ENCODE data around the gene SWSAP1.

Gene SWSAP1

DNA sequence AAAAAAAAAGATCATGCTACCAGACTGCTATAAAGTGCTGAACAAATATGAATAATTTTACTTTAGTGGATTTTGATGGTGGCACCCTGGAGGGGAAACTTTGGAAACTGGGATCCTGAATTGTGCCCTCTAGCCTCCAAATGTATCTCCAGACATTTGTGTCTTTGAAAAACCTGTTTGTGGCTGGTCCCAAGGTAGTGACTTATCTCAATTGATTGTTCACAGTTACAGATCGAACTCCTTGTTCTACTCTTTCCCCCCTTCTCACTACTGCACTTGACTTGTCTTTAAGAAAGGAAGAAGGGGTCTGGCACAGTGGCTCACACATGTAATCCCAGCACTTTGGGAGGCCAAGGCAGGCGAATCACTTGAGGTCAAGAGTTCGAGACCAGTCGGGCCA, 34.1 kb downstream of the SWSAP1 start:
- TF ChIP-seq, protein P1, sequence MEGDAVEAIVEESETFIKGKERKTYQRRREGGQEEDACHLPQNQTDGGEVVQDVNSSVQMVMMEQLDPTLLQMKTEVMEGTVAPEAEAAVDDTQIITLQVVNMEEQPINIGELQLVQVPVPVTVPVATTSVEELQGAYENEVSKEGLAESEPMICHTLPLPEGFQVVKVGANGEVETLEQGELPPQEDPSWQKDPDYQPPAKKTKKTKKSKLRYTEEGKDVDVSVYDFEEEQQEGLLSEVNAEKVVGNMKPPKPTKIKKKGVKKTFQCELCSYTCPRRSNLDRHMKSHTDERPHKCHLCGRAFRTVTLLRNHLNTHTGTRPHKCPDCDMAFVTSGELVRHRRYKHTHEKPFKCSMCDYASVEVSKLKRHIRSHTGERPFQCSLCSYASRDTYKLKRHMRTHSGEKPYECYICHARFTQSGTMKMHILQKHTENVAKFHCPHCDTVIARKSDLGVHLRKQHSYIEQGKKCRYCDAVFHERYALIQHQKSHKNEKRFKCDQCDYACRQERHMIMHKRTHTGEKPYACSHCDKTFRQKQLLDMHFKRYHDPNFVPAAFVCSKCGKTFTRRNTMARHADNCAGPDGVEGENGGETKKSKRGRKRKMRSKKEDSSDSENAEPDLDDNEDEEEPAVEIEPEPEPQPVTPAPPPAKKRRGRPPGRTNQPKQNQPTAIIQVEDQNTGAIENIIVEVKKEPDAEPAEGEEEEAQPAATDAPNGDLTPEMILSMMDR (IDR thresholded peaks at IDR 0.05) = no peak
- Histone ChIP-seq H3K79me2 (peaks cover 5% of the 10 kb centered on the region), H3K9me3 (ENCODE audit: control insufficient read depth, low read length) (no peaks in the 10 kb centered on the region), H3K27me3 (ENCODE audit: control insufficient read depth, insufficient read depth, low read length) (no peaks in the 10 kb centered on the region), H3K4me3 (ENCODE audit: low read depth, low read length) (no peak overlapping the region), H3K4me1 (peaks cover 13% of the 10 kb centered on the region), H3K36me3 (ENCODE audit: control insufficient read depth, insufficient read depth, low read length) (no peaks in the 10 kb centered on the region), H3K9ac (no peak overlapping the region), H3K4me2 (ENCODE audit: low read length) (no peak overlapping the region), H2AFZ (no peak overlapping the region), H3K27ac (no peak overlapping the region)

DNA sequence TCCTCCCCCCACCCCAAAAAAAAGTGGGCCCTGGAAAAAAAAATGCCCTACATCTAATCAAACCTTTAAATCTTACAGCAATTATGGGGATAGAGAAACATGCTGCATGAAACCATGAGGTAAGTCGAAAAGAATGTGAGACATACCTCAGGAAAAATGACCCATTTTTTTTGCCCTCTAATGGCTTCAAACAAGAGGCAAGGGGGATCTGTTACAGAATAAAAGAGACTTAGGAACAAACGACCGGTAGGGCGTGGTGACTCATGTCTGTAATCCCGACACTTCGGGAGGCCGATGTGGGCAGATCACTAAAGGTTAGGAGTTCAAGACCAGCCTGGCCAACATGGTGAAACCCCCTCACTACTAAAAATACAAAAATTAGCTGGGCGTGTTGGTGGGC, 36.2 kb downstream of the SWSAP1 start:
- Histone ChIP-seq H3K27ac (no peak overlapping the region), H3K9me3 (ENCODE audit: control insufficient read depth, low read length) (no peaks in the 10 kb centered on the region), H3K4me2 (ENCODE audit: low read length) (no peak overlapping the region), H3K79me2 (peaks cover 5% of the 10 kb centered on the region), H3K27me3 (ENCODE audit: control insufficient read depth, insufficient read depth, low read length) (no peaks in the 10 kb centered on the region), H2AFZ (no peak overlapping the region), H3K4me1 (peaks cover 9% of the 10 kb centered on the region), H3K4me3 (ENCODE audit: low read depth, low read length) (no peak overlapping the region), H3K9ac (no peak overlapping the region), H3K36me3 (ENCODE audit: control insufficient read depth, insufficient read depth, low read length) (no peaks in the 10 kb centered on the region)
- TF ChIP-seq, protein P1 (IDR thresholded peaks at IDR 0.05) = no peak

DNA sequence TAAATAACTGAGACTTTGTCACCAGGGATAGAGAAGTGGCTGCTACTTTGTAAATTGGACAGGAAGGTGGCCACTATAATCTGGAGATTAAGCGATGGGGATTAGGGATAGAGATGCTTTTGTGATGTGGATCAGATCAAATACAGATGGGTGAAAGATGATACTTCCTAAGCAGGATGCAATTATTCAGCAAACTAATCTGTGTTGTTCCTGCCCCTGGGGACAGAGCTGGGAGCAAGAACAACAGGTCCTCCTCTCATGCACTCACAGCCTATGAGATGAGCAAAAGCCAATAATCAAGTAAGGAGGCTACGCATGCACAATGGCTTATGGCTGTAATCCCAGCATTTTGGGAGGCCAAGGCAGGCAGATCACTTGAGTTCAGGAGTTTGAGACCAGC, 40.1 kb downstream of the SWSAP1 start:
- Histone ChIP-seq H3K27me3 (ENCODE audit: control insufficient read depth, insufficient read depth, low read length) (no peaks in the 10 kb centered on the region), H3K4me2 (ENCODE audit: low read length) (no peak overlapping the region), H3K36me3 (ENCODE audit: control insufficient read depth, insufficient read depth, low read length) (no peaks in the 10 kb centered on the region), H2AFZ (no peak overlapping the region), H3K27ac (no peak overlapping the region), H3K79me2 (peaks cover 4% of the 10 kb centered on the region), H3K4me3 (ENCODE audit: low read depth, low read length) (no peak overlapping the region), H3K4me1 (no peaks in the 10 kb centered on the region), H3K9ac (no peak overlapping the region), H3K9me3 (ENCODE audit: control insufficient read depth, low read length) (no peaks in the 10 kb centered on the region)
- TF ChIP-seq, protein P1 (IDR thresholded peaks at IDR 0.05) = no peak

DNA sequence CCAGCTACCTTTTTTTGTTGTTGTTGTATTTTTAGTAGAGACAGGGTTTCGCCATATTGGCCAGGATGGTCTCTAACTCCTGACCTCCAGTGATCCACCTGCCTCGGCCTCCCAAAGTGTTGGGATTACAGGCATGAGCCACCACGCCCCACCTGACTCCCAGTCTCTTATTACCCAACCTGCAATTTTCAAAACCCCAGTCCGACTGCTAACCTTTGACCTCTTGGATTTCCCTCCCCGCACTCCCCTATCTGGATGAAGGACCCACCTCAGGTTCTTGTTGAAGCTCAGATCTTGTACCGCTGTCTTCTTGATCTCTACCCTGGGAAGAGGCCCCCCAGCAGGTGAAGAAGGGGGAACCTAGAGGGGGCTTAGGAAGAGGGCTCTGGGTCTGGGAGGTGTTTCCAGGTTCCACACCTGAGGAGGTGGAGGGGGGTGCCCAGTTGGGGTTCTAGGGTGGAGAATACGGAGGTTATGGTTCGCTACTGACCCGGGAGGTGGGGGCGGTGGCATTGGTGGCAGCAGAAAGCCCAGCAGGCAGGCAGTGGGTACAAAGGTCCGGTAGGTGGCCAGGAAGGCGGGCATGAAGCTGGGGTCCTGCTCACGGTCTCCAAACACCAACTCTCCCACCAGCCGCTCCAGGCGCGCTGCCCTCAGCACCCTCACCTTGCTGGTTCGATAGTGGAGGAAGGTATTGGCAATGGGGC, 42.0 kb downstream of the SWSAP1 start:
- Histone ChIP-seq H2AFZ (no peak overlapping the region), H3K9ac (no peak overlapping the region), H3K27me3 (ENCODE audit: control insufficient read depth, insufficient read depth, low read length) (no peaks in the 10 kb centered on the region), H3K36me3 (ENCODE audit: control insufficient read depth, insufficient read depth, low read length) (no peaks in the 10 kb centered on the region), H3K4me2 (ENCODE audit: low read length) (no peak overlapping the region), H3K79me2 (peaks cover 4% of the 10 kb centered on the region), H3K4me3 (ENCODE audit: low read depth, low read length) (no peak overlapping the region), H3K4me1 (peaks cover 11% of the 10 kb centered on the region), H3K27ac (no peak overlapping the region), H3K9me3 (ENCODE audit: control insufficient read depth, low read length) (no peaks in the 10 kb centered on the region)
- TF ChIP-seq, protein P1 (IDR thresholded peaks at IDR 0.05) = no peak

DNA sequence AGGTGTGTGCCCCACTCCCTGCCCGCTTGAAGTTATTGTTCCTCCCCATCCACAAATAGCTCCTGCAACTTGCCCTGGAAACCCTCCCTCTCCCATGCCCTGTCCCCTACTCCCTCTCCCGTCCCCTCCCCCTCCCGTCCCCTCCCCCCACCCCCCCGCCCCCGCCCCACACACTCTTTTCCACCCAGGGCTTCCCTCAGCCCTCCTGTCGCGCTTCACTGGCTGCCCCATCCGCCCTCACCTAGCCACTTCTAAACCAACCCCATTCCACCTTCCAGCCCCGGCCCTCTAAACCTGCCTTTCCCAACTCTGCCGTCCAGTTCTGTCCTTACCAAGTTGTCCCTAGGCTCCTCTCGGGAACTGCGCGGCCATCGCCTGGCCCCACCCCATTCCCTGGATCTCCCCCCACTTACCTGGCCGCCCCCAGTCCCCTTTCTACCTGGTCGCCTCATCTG, 43.7 kb downstream of the SWSAP1 start:
- H3K27ac ChIP-seq = peak overlapping the region; percentile 97
- H3K4me1 ChIP-seq = peaks cover 15% of the 10 kb centered on the region
- H3K9me3 ChIP-seq (ENCODE audit: control insufficient read depth, low read length) = no peaks in the 10 kb centered on the region
- H2AFZ ChIP-seq = peak overlapping the region; percentile 93
- peak overlapping the region; percentile 71 for H3K4me2 ChIP-seq (ENCODE audit: low read length)
- H3K4me3 ChIP-seq (ENCODE audit: low read depth, low read length) = peak overlapping the region; percentile 77
- no peaks in the 10 kb centered on the region for H3K27me3 ChIP-seq (ENCODE audit: control insufficient read depth, insufficient read depth, low read length)
- H3K9ac ChIP-seq = peak overlapping the region; percentile 92
- TF ChIP-seq, protein P1 (IDR thresholded peaks at IDR 0.05) = no peak
- H3K36me3 ChIP-seq (ENCODE audit: control insufficient read depth, insufficient read depth, low read length) = no peaks in the 10 kb centered on the region
- peaks cover 4% of the 10 kb centered on the region for H3K79me2 ChIP-seq
